Peyer's patch (tissue), 4 donors: Measurements from ENCODE around the gene AK5.

Experiments used
- CTCF ChIP-seq, 6 experiments: fragments of 450-650 bp in 4 of 6; fragments of 200-600 bp in 2 of 6; sonication (generic) in 1 of 6; IDR thresholded peaks; one replicate each; pipeline ENCODE4 v1.5.1; 2017 to 2019; ENCODE audit warnings: antibody characterized with exemption in 6 of 6, mild to moderate bottlenecking in 3 of 6, moderate library complexity in 1 of 6
- POLR2A ChIP-seq, 2 donors: fragments of 450-650 bp; IDR thresholded peaks; one replicate each; pipeline ENCODE4 v1.5.1; 2017; ENCODE audit warnings: antibody characterized with exemption in 2 of 2, mild to moderate bottlenecking in 2 of 2, moderate library complexity in 2 of 2

- TF ChIP-seq CTCF (IDR thresholded peaks at IDR 0.05) (no peak), POLR2A (IDR thresholded peaks at IDR 0.05) (no peak)
Measured at GRCh38 chr1:77545970-77546369, 264.2 kb downstream of the AK5 start.
